ENCODE measurements around the gene FRMD4A.

Gene FRMD4A

GRCh38 chr10:13823709-13824405, 506.9 kb downstream of the FRMD4A start:
- no peaks in the 10 kb centered on the region for H3K36me3 ChIP-seq
- H3K4me1 ChIP-seq (ENCODE audit: control insufficient read depth in 1 of 2, insufficient read depth in 1 of 2, low read depth in 1 of 2, low read length in 1 of 2): no peaks in the 10 kb centered on the region
- TF ChIP-seq, protein P1, sequence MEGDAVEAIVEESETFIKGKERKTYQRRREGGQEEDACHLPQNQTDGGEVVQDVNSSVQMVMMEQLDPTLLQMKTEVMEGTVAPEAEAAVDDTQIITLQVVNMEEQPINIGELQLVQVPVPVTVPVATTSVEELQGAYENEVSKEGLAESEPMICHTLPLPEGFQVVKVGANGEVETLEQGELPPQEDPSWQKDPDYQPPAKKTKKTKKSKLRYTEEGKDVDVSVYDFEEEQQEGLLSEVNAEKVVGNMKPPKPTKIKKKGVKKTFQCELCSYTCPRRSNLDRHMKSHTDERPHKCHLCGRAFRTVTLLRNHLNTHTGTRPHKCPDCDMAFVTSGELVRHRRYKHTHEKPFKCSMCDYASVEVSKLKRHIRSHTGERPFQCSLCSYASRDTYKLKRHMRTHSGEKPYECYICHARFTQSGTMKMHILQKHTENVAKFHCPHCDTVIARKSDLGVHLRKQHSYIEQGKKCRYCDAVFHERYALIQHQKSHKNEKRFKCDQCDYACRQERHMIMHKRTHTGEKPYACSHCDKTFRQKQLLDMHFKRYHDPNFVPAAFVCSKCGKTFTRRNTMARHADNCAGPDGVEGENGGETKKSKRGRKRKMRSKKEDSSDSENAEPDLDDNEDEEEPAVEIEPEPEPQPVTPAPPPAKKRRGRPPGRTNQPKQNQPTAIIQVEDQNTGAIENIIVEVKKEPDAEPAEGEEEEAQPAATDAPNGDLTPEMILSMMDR (IDR thresholded peaks at IDR 0.05): no peak
- no peak overlapping the region for H3K27ac ChIP-seq
- no peak overlapping the region for H3K4me3 ChIP-seq (ENCODE audit: low read depth in 1 of 2, low read length in 1 of 2)
- H3K9me3 ChIP-seq: no peaks in the 10 kb centered on the region
- peaks cover 45% of the 10 kb centered on the region for H3K27me3 ChIP-seq

GRCh38 chr10:13823096-13823708, 507.5 kb downstream of the FRMD4A start:
- peaks cover 45% of the 10 kb centered on the region for H3K27me3 ChIP-seq
- H3K36me3 ChIP-seq: no peaks in the 10 kb centered on the region
- no peak overlapping the region for H3K27ac ChIP-seq
- H3K4me3 ChIP-seq (ENCODE audit: low read depth in 1 of 2, low read length in 1 of 2): no peak overlapping the region
- H3K9me3 ChIP-seq: no peaks in the 10 kb centered on the region
- H3K4me1 ChIP-seq (ENCODE audit: control insufficient read depth in 1 of 2, insufficient read depth in 1 of 2, low read depth in 1 of 2, low read length in 1 of 2): no peaks in the 10 kb centered on the region
- TF ChIP-seq, protein P1 (IDR thresholded peaks at IDR 0.05): no peak

- no peak overlapping the region for H3K4me3 ChIP-seq (ENCODE audit: low read depth in 1 of 2, low read length in 1 of 2)
- peaks cover 45% of the 10 kb centered on the region for H3K27me3 ChIP-seq
- TF ChIP-seq, protein P1 (IDR thresholded peaks at IDR 0.05): no peak
- no peak overlapping the region for H3K27ac ChIP-seq
- H3K9me3 ChIP-seq: no peaks in the 10 kb centered on the region
- H3K36me3 ChIP-seq: no peaks in the 10 kb centered on the region
- no peaks in the 10 kb centered on the region for H3K4me1 ChIP-seq (ENCODE audit: control insufficient read depth in 1 of 2, insufficient read depth in 1 of 2, low read depth in 1 of 2, low read length in 1 of 2)
Observed at GRCh38 chr10:13822490-13822889, 508.2 kb downstream of the FRMD4A start.

DNA sequence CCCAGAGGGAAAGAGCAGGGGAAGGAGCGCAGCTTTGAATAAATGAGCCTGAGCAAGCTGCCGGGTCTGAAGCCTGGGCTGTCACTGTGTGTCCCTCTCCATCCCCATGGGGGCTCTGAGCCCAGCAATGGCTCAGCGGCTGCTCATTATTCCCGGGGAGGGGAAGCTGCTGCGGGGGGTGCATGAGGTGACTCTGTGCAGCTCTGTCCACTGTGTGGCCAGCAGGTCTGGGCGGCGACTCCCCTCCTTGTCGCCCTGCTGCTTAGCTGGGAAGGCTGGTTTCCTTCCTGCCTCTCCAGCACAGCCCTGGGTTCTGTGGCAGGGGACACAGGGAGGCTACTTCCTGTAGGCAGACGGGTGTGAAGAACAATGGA, 509.8 kb downstream of the FRMD4A start:
- H3K27ac ChIP-seq: no peak overlapping the region
- no peaks in the 10 kb centered on the region for H3K36me3 ChIP-seq
- peaks cover 37% of the 10 kb centered on the region for H3K27me3 ChIP-seq
- H3K4me1 ChIP-seq (ENCODE audit: control insufficient read depth in 1 of 2, insufficient read depth in 1 of 2, low read depth in 1 of 2, low read length in 1 of 2): no peaks in the 10 kb centered on the region
- TF ChIP-seq, protein P1 (IDR thresholded peaks at IDR 0.05): no peak
- no peaks in the 10 kb centered on the region for H3K9me3 ChIP-seq
- H3K4me3 ChIP-seq (ENCODE audit: low read depth in 1 of 2, low read length in 1 of 2): no peak overlapping the region

DNA sequence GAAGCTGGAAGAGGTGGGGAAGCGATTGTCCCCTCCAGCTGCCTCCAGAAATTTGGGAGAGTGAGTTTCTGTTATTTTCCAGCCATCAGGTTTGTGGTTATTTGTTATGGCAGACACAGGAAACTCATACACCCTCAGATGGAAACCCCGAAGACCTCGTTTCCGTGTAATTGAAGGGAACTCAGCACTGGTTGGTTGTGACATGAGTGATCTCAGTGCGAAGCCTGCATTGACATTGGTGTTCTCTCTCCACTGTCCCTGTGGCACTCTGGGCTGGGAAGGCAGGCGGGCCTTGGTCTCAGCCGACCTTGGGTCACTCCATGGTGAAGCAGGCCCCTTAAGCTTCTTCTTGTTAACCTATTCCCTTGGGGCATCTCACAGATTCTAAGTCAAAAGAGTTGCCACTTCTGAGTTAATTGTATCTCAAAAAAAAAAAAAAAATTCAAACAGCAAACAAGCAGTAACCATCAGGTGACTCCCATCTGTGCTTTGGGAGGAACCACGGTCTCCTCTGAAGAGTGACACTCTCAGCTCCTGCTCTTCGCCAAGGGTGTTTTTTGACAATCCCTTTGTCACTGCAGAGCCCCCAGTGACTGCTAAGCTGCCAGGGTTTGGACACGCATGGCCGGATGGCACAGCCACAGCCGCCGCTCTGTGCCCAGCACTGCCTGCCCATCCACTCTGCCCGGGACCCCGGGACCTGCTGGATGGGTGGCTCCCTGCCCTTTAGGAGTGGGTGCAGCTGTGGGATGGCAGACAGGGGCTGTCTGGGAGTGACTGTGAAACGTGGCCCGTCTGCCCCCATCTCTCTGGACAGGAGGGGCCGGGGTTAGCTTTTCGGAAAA, 510.4 kb downstream of the FRMD4A start:
- H3K27me3 ChIP-seq: peaks cover 34% of the 10 kb centered on the region
- no peak overlapping the region for H3K4me3 ChIP-seq (ENCODE audit: low read depth in 1 of 2, low read length in 1 of 2)
- H3K27ac ChIP-seq: no peak overlapping the region
- no peaks in the 10 kb centered on the region for H3K36me3 ChIP-seq
- TF ChIP-seq, protein P1 (IDR thresholded peaks at IDR 0.05): no peak
- H3K4me1 ChIP-seq (ENCODE audit: control insufficient read depth in 1 of 2, insufficient read depth in 1 of 2, low read depth in 1 of 2, low read length in 1 of 2): peaks cover 0 to 4% of the 10 kb centered on the region in 2 experiments
- H3K9me3 ChIP-seq: no peaks in the 10 kb centered on the region
